Esophagus mucosa (tissue), 1 donor: ENCODE results near the gene ATP6V1F. TPM values are rescaled to one million over a fixed set of nuclear protein-coding genes. Genes with fewer than 3 reads are reported as not detected.

Source experiments
- total RNA-seq: library from RNA; stranded (reverse); gene quantifications from one replicate; pipeline ENCODE4 v1.2.4, GENCODE V29; 2023
- donor health status: DM: yes; HTN: yes; CAD: no.

The ATP6V1F gene
- total RNA-seq, 1 donor from 2014 or later, result 193 TPM

Other genes with a start within 250 kb of the ATP6V1F start
- 0.84 TPM for gene GARIN1A, start 190.6 kb upstream of the ATP6V1F start, total RNA-seq
- gene CALU, start 123.5 kb upstream of the ATP6V1F start, total RNA-seq, result 21.4 TPM
- gene OPN1SW, start 87.1 kb upstream of the ATP6V1F start, total RNA-seq, result not detected
- 0.76 TPM for gene CCDC136, start 70.9 kb upstream of the ATP6V1F start, total RNA-seq
- gene FLNC, start 32.5 kb upstream of the ATP6V1F start, total RNA-seq, result 2.0 TPM
- 1.8 TPM for gene KCP, start 47.9 kb downstream of the ATP6V1F start, total RNA-seq
- gene IRF5, start 75.1 kb downstream of the ATP6V1F start, total RNA-seq, result 15.7 TPM
- 31.9 TPM for gene TNPO3, start 192.3 kb downstream of the ATP6V1F start, total RNA-seq